Right lobe of liver (tissue), 6 donors: Measurements from ENCODE around the gene ANKRD45. TPM values are rescaled to one million over a fixed set of nuclear protein-coding genes. Genes with fewer than 3 reads are reported as not detected.
"Not testable (repeated sequence)": the region's sequence is repeated elsewhere in the genome, so short reads cannot be mapped to it uniquely, and the experiment has no call there.

Source experiments
- ATAC-seq, 4 donors: fragments of 200-7000 bp; cut with Tn5 transposase; one replicate each; pipeline ENCODE4 v1.9.1; 2020; ENCODE audit warnings: mild to moderate bottlenecking in 4 of 4, moderate library complexity in 4 of 4
- DNase-seq, 3 donors: peaks; one replicate each; pipeline ENCODE4 v3.0.0-alpha.2; 2020
- H3K27ac ChIP-seq, 3 donors: fragments of 200-600 bp; one replicate each; pipeline ENCODE4 v1.8.0; 2022
- H3K27me3 ChIP-seq, 2 donors: fragments of 200-600 bp; one replicate each; pipeline ENCODE4 v1.8.0; 2022
- H3K36me3 ChIP-seq, 4 donors: fragments of 200-600 bp; sonication (generic) in 1 of 4; one replicate each; pipeline versions ENCODE4 v1.5.1 to v1.8.0; 2017 to 2022; ENCODE audit warnings: control low read depth in 1 of 4
- H3K4me1 ChIP-seq, 4 donors: fragments of 200-600 bp; sonication (generic) in 1 of 4; one replicate each; pipeline versions ENCODE4 v1.5.1 to v1.8.0; 2017 to 2022; ENCODE audit warnings: control low read depth in 1 of 4
- H3K4me3 ChIP-seq, 3 donors: fragments of 200-600 bp; one replicate each; pipeline ENCODE4 v1.8.0; 2022
- H3K9me3 ChIP-seq, 4 donors: fragments of 200-600 bp; sonication (generic) in 1 of 4; one replicate each; pipeline versions ENCODE4 v1.5.1 to v1.8.0; 2017 to 2022; ENCODE audit warnings: control low read depth in 1 of 4
- CTCF ChIP-seq, 4 donors: fragments of 200-600 bp in 3 of 4; fragments of 450-650 bp in 1 of 4; IDR thresholded peaks; one replicate each; pipeline versions ENCODE4 v1.5.1 to v1.8.0; 2016 to 2022; ENCODE audit warnings: antibody characterized with exemption in 4 of 4, mild to moderate bottlenecking in 2 of 4
- POLR2A ChIP-seq: fragments of 450-650 bp; IDR thresholded peaks from one replicate; pipeline ENCODE4 v1.6.1; 2017; ENCODE audit warnings: antibody characterized with exemption, mild to moderate bottlenecking
- WGBS: methylation state at CpG from one replicate; pipeline ENCODE4 v1.1.6; 2018; ENCODE audit warnings: low coverage, low lambda C conversion rate; ENCODE audit not compliant: insufficient coverage; ENCODE audit errors: missing lambda C conversion rate; 5-methylcytosine and 5-hydroxymethylcytosine counted together
- intact Hi-C, 2 donors: fragments of 100-400 bp; cut with DNase I; formaldehyde crosslinking; loops; one replicate each; pipeline versions ENCODE4 v1.11.2 to v1.14.1; 2022
- total RNA-seq, 6 experiments: library from RNA; depleted of rRNA in 2 of 6; stranded (reverse); fragments of >200 nt in 2 of 6; fragmentation: NEBNext Ultra II Directional in 3 of 6; extraction: Animal tissue kit (Norgen Biotek cat#: 25700) in 3 of 6; gene quantifications; one replicate each; pipeline versions ENCODE4 v1.1.0 to v1.2.4, GENCODE V29; 2016 to 2023
- donor health status: DM: no; HTN: yes; CAD: no.
- donor health status: DM: no; HTN: no; CAD: no.
- donor health status: DM: no; HTN: no; CAD: no.
- donor health status: DM: no; HTN: yes; CAD: no.
- donor health status: DM: no; HTN: yes; CAD: no.

Gene ANKRD45
- total RNA-seq, 6 experiments from 2014 or later = 0.15 TPM; not detected in 5

DNA sequence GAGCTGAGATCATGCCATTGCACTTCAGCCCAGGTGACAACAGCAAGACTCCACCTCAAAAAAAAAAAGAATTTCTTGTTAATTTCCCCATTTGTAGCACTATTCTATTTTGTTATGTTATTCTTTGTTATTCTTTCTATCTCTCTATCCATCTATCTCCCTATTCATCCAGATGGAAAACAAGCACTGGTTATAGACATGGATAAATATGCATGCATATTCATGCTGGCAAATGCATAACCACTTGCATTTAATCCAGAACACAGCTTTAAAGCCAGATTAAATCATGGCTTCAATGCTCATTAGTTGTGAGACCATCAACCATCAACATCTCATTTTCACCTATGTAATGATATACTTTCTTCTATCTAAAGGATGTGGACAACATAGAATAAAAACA is 23.6 kb upstream of the ANKRD45 start:
- H3K27me3 ChIP-seq = no peaks in the 10 kb centered on the region
- no peak overlapping the region for H3K4me3 ChIP-seq
- no peak for DNase-seq
- no peaks in the 10 kb centered on the region for H3K4me1 ChIP-seq
- H3K27ac ChIP-seq = no peak overlapping the region
- TF ChIP-seq CTCF (IDR thresholded peaks at IDR 0.05) (no peak), POLR2A (no peak)
- no peaks in the 10 kb centered on the region for H3K36me3 ChIP-seq
- intact Hi-C loops = no loop called here
- H3K9me3 ChIP-seq = no peaks in the 10 kb centered on the region
- no peak for ATAC-seq

DNA sequence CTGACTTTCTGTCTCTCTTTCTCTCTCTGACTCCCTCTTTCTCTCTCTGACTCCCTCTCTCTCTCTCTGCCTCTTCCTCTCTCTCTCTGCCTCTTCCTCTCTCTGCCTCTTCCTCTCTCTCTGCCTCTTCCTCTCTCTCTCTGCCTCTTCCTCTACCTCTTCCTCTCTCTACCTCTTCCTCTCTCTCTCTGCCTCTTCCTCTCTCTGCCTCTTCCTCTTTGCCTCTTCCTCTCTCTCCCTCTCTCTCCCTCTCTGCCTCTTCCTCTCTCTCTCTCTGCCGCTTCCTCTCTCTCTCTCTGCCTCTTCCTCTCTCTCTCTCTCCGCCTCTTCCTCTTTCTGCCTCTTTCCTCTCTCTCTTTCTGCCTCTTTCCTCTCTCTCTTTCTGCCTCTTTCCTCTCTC is 18.6 kb upstream of the ANKRD45 start:
- TF ChIP-seq POLR2A = no peak
- TF ChIP-seq CTCF (IDR thresholded peaks at IDR 0.05) = no peak
- no peak for ATAC-seq
- intact Hi-C loops = no loop called here

GRCh38 chr1:173685121-173685520 is 15.5 kb upstream of the ANKRD45 start:
- H3K4me1 ChIP-seq, H3K27ac ChIP-seq, DNase-seq, intact Hi-C loops, ATAC-seq, H3K4me3 ChIP-seq, H3K27me3 ChIP-seq, H3K9me3 ChIP-seq, H3K36me3 ChIP-seq: not testable (repeated sequence)
- WGBS = 83% methylated on average over 1 of the region's 3 CpGs

More for the DNA sequence above, 18.6 kb upstream of the ANKRD45 start:
- Histone ChIP-seq H3K27me3 (no peaks in the 10 kb centered on the region), H3K27ac (no peak overlapping the region), H3K36me3 (no peaks in the 10 kb centered on the region), H3K4me1 (no peaks in the 10 kb centered on the region), H3K4me3 (no peak overlapping the region), H3K9me3 (no peaks in the 10 kb centered on the region)
- no peak for DNase-seq
- WGBS = 83% methylated on average over 2 of the region's 2 CpGs

GRCh38 chr1:173683838-173684237 is 14.2 kb upstream of the ANKRD45 start:
- H3K27me3 ChIP-seq, H3K27ac ChIP-seq, H3K36me3 ChIP-seq, H3K4me1 ChIP-seq, H3K9me3 ChIP-seq, intact Hi-C loops, ATAC-seq, H3K4me3 ChIP-seq, DNase-seq: not testable (repeated sequence)
- 78% methylated on average over 4 of the region's 4 CpGs for WGBS

- TF ChIP-seq POLR2A = no peak
- TF ChIP-seq CTCF (IDR thresholded peaks at IDR 0.05) = no peak
- Histone ChIP-seq H3K27ac (no peak overlapping the region), H3K27me3 (no peaks in the 10 kb centered on the region), H3K36me3 (no peaks in the 10 kb centered on the region), H3K9me3 (no peaks in the 10 kb centered on the region), H3K4me3 (no peak overlapping the region), H3K4me1 (no peaks in the 10 kb centered on the region)
- ATAC-seq = no peak
- no peak for DNase-seq
- intact Hi-C loops = no loop called here
Observed at GRCh38 chr1:173682184-173682583, 12.5 kb upstream of the ANKRD45 start.

DNA sequence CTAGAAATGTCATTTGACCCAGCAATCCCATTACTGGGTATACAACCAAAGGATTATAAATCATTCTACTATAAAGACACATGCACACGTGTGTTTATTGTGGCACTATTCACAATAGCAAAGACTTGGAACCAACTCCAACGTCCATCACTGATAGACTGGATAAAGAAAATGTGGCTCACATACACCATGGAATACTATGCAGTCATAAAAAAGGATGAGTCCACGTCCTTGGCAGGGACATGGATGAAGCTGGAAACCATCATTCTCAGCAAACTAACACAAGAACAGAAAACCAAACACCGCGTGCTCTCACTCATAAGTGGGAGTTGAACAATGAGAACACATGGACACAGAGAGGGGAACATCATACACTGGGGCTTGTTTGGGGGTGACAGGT is 10.5 kb upstream of the ANKRD45 start:
- H3K36me3 ChIP-seq, H3K4me3 ChIP-seq, H3K27ac ChIP-seq, H3K9me3 ChIP-seq, ATAC-seq, H3K4me1 ChIP-seq, DNase-seq, H3K27me3 ChIP-seq, intact Hi-C loops: not testable (repeated sequence)
- WGBS = 82% methylated on average over 5 of the region's 5 CpGs

GRCh38 chr1:173674496-173674895 is 4.8 kb upstream of the ANKRD45 start:
- H3K4me1 ChIP-seq, H3K27ac ChIP-seq, H3K36me3 ChIP-seq, H3K27me3 ChIP-seq, H3K9me3 ChIP-seq, ATAC-seq, intact Hi-C loops, H3K4me3 ChIP-seq, DNase-seq: not testable (repeated sequence)
- 56% methylated on average over 2 of the region's 2 CpGs for WGBS
